ENCODE results near the gene MAML2. TPM values are rescaled to one million over a fixed set of nuclear protein-coding genes. Genes with fewer than 3 reads are reported as not detected.

The MAML2 gene
- total and polyA plus RNA-seq, 8 donors: 2.4 to 11.8 (median 4.1) TPM

DNA sequence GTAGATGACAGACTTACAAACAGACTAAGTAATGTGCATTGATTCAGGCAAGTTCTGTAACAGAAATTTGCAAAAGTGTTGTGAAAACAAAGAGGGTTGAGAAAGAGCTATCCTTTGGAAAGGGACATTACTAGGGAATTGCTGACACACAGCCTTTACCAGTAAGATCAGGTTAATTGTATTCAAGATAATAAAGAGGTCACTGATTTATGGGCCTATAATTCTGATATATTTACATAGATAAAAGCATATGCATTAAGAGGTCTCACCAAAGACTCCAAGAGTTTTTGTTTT is 138.7 kb downstream of the MAML2 start:
- H3K4me3 ChIP-seq: no peak overlapping the region
- no peak overlapping the region for H3K27ac ChIP-seq
- no peaks in the 10 kb centered on the region for H3K9me3 ChIP-seq
- no peak for ATAC-seq
- H3K4me1 ChIP-seq: peaks cover 0 to 11% (median 8%) of the 10 kb centered on the region in 3 donors
- H3K36me3 ChIP-seq: no peaks in the 10 kb centered on the region
- no peak for DNase-seq
- intact Hi-C loops (cut with DNase I): no loop called here
- no peaks in the 10 kb centered on the region for H3K27me3 ChIP-seq
- TF ChIP-seq, protein P1, sequence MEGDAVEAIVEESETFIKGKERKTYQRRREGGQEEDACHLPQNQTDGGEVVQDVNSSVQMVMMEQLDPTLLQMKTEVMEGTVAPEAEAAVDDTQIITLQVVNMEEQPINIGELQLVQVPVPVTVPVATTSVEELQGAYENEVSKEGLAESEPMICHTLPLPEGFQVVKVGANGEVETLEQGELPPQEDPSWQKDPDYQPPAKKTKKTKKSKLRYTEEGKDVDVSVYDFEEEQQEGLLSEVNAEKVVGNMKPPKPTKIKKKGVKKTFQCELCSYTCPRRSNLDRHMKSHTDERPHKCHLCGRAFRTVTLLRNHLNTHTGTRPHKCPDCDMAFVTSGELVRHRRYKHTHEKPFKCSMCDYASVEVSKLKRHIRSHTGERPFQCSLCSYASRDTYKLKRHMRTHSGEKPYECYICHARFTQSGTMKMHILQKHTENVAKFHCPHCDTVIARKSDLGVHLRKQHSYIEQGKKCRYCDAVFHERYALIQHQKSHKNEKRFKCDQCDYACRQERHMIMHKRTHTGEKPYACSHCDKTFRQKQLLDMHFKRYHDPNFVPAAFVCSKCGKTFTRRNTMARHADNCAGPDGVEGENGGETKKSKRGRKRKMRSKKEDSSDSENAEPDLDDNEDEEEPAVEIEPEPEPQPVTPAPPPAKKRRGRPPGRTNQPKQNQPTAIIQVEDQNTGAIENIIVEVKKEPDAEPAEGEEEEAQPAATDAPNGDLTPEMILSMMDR (IDR thresholded peaks at IDR 0.05): no peak
- no peak for FAIRE-seq

DNA sequence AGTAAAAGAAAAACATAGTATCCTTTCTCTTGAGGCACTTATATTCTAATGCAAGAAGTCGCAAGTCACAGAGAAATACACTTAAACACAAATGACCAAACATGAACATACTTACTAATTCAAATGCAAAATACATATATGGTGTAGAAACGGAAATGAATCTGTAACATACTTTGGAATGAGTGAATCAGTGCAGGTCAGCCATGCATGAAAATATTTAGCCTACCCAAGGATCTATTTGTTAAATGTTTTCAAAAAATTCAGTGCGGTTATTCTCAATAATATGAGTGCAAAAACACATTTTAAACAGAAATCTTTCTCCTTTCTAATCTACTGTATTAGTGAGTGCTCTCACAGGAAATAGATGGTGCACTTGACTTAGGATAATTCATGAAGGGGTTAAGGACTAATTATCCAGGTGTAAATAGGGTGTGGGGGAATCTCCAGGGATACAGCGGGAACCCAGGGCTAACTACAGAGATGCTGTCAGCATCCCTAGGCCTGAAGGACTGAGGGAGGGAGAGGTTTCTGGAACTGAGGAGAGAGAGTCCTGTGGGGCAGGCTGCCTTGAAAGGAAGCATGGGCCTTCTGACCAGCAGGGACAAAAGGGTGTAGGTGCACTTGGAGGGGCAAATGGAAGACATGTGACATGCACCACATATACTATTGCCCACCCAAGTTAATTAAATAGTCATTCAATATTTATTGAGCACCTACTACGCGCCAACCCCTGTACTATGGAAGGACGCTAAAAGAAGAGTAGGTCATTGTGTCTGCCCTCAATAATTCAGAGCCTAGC is 139.2 kb downstream of the MAML2 start:
- DNase-seq (no peak), FAIRE-seq (no peak), ATAC-seq (no peak)
- H3K27ac ChIP-seq: no peak overlapping the region
- H3K36me3 ChIP-seq: no peaks in the 10 kb centered on the region
- TF ChIP-seq, protein P1 (IDR thresholded peaks at IDR 0.05): no peak
- H3K9me3 ChIP-seq: no peaks in the 10 kb centered on the region
- intact Hi-C loops (cut with DNase I): no loop called here
- H3K4me3 ChIP-seq: no peak overlapping the region
- 85 to 93% methylated on average over 7 of the region's 7 CpGs for WGBS, 2 donors
- H3K4me1 ChIP-seq: peaks cover 0 to 11% (median 8%) of the 10 kb centered on the region in 3 donors
- no peaks in the 10 kb centered on the region for H3K27me3 ChIP-seq

DNA sequence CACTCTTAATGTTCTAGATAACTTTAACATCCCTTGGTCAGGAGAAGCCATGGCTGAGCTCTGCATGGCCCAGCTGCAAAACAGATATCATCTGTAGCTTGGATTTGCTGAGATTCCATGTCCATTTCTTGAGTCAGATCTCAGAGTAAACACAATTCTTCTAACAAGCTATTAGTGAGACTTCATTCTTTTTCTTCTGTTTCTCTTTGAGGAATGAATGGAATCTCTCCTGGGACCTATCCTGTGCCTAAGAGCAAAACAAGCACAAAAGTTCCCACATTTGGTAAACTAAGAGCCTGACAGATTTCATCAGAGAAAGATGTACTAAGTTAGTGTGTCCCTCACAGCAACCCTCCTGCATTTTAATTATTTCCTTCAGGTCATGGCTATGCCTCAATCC is 142.8 kb downstream of the MAML2 start:
- peaks cover 0 to 11% (median 8%) of the 10 kb centered on the region in 3 donors for H3K4me1 ChIP-seq
- TF ChIP-seq, protein P1 (IDR thresholded peaks at IDR 0.05): no peak
- peak overlapping the region in 1 of 4 donors; percentile 37 for H3K27ac ChIP-seq
- intact Hi-C loops (cut with DNase I): no loop called here
- no peaks in the 10 kb centered on the region for H3K9me3 ChIP-seq
- FAIRE-seq (no peak), ATAC-seq (peak in 3 of 4 donors; percentile 14 to 23 (median 22)), DNase-seq (no peak)
- no peaks in the 10 kb centered on the region for H3K36me3 ChIP-seq
- H3K4me3 ChIP-seq: no peak overlapping the region
- H3K27me3 ChIP-seq: no peaks in the 10 kb centered on the region

DNA sequence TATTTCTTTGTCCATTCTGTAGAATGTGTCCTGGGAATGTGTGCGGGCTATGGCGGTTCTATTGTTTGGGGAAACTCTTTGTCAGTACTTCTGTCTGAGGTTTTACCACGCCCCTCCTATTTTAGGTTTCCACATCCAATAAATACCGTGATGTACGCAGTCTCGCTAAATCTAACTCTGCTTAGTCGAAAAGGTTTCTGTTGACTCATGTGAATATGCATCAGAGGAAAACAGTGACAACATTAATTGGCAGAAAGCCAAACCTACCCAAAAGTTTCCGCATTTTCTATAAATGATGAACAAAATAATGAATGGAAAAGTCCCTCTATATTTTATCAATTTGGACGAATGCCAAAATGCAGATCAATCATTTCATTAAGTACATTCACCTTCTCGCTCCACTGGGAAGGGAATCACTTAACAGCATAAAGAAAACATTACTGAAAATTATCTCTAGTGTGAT is 143.4 kb downstream of the MAML2 start:
- no peak for FAIRE-seq
- intact Hi-C loops (cut with DNase I): no loop called here

More for the DNA sequence above, 143.4 kb downstream of the MAML2 start:
- H3K4me1 ChIP-seq: peaks cover 0 to 11% (median 8%) of the 10 kb centered on the region in 3 donors
- ATAC-seq (peak; percentile 31 to 74 (median 70)), DNase-seq (no peak)
- TF ChIP-seq, protein P1 (IDR thresholded peaks at IDR 0.05): no peak
- WGBS, 2 donors: 46 to 47% methylated on average over 10 of the region's 10 CpGs
- no peak overlapping the region for H3K4me3 ChIP-seq
- no peaks in the 10 kb centered on the region for H3K9me3 ChIP-seq
- H3K27ac ChIP-seq: peak overlapping the region in 2 of 4 donors; percentile 37 to 43
- no peaks in the 10 kb centered on the region for H3K27me3 ChIP-seq
- H3K36me3 ChIP-seq: no peaks in the 10 kb centered on the region

Data from pancreas (tissue), 10 donors.